GM12865 (cell line): ENCODE data around the gene RPE65.

Experiments
- DNase-seq: peaks from one replicate; pipeline ENCODE4 v3.0.0; 2010; ENCODE audit warnings: low read depth
- H3K4me3 ChIP-seq: 2 replicates; pipeline ENCODE4 v1.5.1; 2011; ENCODE audit warnings: mild to moderate bottlenecking, low read depth, low read length, control low read depth
- CTCF ChIP-seq: IDR thresholded peaks from 2 replicates; pipeline ENCODE4 v1.5.1; 2011; ENCODE audit warnings: low read length, control low read depth, low read depth, inconsistent platforms; ENCODE audit not compliant: insufficient read depth; ENCODE audit errors: missing control alignments

Gene RPE65

DNA sequence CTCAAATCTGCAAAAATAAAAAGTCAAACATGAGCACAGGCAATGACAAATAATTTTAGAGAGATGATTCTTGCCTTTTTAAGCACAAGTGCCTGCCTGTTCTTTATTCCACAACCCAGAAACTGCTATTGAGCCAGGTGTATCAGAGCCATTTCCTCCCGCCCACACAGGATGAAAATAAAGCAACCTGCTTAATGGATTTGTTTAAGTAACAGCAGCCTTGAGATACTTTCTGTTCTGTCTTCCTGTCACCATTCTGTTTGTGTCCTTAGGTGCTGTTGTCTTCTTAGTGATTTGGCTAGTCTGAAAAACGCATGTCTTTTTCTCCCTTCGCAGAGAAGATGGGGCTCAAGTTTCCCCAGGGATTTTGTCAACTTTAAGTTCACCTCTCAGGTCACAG is 11.4 kb downstream of the RPE65 start:
- peak; percentile 11 for DNase-seq
- no peak overlapping the region for H3K4me3 ChIP-seq
- no peak for TF ChIP-seq CTCF

- TF ChIP-seq CTCF: no peak
- no peak overlapping the region for H3K4me3 ChIP-seq
- DNase-seq: no peak
Observed at GRCh38 chr1:68433395-68433794, 16.4 kb downstream of the RPE65 start.

DNA sequence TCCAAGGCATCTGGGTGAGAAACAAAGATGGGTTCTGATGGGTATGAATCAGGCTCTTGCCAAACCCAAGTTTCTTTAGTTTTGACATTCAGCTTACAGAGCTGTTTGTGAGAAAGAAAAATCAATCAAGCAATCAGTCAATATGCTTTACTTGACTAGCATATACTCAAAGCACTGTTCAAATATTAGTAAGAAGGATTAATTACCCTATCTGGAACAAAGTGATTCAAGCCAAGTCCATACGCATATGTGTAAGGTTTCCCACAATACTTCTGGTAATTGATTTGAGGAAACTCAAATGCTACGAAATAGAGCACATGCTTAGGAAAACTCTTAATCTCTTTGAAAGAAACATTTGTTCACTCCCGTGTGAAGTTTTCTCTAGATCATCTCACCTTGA is 18.7 kb downstream of the RPE65 start:
- TF ChIP-seq CTCF: no peak
- DNase-seq: no peak
- no peak overlapping the region for H3K4me3 ChIP-seq

DNA sequence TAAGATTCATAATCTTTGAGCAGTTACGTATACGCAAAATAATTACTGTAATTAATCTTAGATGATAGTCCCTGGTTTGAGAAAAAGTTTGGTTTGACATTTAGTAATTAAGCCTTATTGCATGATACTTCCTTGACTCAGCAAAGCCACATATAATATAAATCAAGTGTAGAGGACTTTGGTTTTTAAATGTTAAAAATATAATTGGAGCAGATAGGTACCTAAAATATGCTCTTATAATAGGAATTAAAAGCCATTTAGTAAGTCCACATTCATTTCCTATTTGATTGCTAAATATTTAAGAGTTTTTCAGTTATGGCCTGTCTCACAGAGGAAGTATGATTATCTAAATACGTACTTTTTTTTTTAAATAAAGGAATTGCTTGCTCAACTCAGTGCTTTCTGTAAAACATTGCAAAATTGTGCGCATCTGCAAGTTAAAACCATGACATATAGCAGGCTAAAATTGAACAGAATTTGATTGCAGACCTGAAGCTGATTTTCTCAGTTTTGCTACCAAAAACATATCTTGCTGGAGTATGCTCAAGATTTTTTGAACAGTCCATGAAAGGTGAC is 20.4 kb downstream of the RPE65 start:
- DNase-seq: no peak
- no peak for TF ChIP-seq CTCF
- H3K4me3 ChIP-seq: no peak overlapping the region

DNA sequence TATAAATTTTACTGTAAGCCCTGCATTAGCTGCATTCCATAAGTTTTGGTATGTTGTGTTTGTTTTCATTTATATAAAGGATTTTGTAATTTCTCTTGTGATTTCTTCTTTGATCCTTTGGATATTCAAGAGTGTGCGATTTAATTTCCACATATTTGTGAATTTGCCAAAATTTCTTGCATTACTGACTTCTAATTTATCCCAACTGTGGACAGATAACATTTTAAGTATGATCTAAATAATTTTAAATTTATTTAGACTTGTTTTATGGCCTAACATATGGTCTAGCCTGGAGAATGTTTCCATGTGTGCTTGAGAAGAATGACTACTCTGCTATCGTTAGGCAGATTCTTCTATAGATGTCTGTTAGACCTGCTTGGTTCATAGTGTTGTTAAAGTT is 23.2 kb downstream of the RPE65 start:
- no peak overlapping the region for H3K4me3 ChIP-seq
- TF ChIP-seq CTCF: no peak
- no peak for DNase-seq

DNA sequence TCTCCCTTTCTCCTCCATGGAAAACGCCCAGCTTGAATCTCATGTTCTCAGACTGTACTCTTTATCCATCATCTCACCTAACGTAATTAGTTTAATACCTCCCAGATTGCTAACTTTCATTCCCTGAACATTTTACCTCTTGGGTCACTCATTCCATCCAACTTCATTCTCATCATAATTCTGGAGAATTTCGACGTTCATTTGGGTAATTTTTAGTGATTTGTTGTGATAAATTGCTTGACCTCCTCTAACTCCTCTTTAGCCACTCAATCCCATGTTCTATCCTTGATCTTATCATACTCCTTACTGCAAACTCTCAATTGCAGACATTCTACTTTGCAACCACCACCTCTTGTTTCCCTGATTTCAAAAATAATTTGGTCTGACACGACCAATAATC is 28.4 kb downstream of the RPE65 start:
- no peak for TF ChIP-seq CTCF
- no peak overlapping the region for H3K4me3 ChIP-seq
- DNase-seq: no peak

DNA sequence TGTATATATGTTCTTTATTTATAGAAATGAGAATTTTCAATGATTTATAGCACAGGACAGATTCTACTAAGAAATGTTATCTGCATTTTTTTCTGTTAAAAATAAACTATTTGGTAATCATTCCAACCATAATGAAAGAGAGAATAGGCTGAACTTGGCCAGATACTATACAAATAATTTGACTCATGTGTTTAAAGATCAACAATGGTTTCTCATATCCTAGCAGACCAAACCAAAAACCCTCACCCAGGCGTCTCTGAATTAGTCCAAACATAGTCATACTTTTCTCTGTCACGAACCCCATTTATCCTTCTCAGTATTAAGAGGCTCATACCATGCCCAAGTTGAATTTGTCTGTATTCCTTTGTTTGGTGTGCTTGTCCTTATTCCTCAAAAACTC is 40.3 kb downstream of the RPE65 start:
- DNase-seq: no peak
- no peak for TF ChIP-seq CTCF
- H3K4me3 ChIP-seq: no peak overlapping the region
